ENCODE measurements around the gene AGAP1.

The AGAP1 gene

GRCh38 chr2:236122236-236122635 lies 628.4 kb downstream of the AGAP1 start:
- TF ChIP-seq CTCF (IDR thresholded peaks at IDR 0.05; ENCODE audit: low read depth, low read length, missing control alignments), result no peak
- H3K4me3 ChIP-seq (ENCODE audit: low read depth, low read length), result no peak overlapping the region
- no peak for DNase-seq (ENCODE audit: low read depth)

DNA sequence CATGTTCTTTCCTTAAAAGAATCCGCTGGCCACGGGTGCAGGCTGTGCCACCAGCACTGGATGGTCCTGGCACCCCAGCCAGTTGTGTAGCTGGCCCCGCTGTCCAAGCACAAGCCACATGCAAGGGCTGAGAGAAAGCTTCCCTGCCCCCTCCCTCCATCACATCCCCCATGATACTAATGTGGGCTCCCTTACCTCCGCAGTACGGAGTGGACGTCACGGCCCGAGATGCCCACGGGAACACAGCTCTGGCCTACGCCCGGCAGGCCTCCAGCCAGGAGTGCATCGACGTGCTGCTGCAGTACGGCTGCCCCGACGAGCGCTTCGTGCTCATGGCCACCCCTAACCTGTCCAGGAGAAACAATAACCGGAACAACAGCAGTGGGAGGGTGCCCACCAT lies 629.9 kb downstream of the AGAP1 start:
- no peak for TF ChIP-seq CTCF (IDR thresholded peaks at IDR 0.05; ENCODE audit: low read depth, low read length, missing control alignments)
- H3K4me3 ChIP-seq (ENCODE audit: low read depth, low read length), result no peak overlapping the region
- DNase-seq (ENCODE audit: low read depth), result no peak

DNA sequence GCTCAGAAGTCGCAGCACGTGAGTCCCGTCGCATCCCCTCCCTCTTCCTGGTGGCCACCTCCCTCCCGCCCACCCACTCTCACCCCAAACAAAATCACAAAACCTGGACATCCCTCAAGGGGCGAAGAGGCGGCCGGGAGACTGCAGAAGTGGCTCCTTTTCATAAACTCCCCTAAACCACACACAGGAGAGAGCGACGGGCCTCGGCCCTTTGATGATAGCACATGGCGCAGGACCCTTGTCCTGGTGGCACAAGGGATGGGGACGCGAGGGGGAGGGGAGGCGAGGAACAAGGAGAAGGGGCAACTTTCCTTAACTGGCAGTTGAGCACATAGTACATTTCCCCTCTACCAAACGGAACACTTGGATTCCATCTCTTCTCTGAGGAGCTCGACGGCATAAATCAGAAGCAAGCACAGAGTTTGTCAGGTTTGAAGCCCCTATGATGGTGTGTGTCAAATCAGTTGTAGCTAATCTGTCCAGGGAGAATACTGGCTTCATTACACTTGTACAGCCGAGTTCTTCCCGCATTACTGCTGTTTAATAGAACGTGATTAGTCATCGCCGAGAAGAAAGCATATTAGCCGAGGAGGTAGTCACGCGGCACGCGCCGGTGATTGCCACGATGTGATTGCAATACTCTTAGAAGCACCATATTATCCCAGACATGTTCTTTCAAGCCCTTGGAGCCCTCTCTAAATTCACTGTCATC lies 630.5 kb downstream of the AGAP1 start:
- no peak for TF ChIP-seq CTCF (IDR thresholded peaks at IDR 0.05; ENCODE audit: low read depth, low read length, missing control alignments)
- H3K4me3 ChIP-seq (ENCODE audit: low read depth, low read length), result no peak overlapping the region
- DNase-seq (ENCODE audit: low read depth), result no peak

- no peak for DNase-seq (ENCODE audit: low read depth)
- H3K4me3 ChIP-seq (ENCODE audit: low read depth, low read length), result no peak overlapping the region
- TF ChIP-seq CTCF (IDR thresholded peaks at IDR 0.05; ENCODE audit: low read depth, low read length, missing control alignments), result no peak
Observed at GRCh38 chr2:236125541-236125940, 631.7 kb downstream of the AGAP1 start.

- H3K4me3 ChIP-seq (ENCODE audit: low read depth, low read length), result no peak overlapping the region
- TF ChIP-seq CTCF (IDR thresholded peaks at IDR 0.05; ENCODE audit: low read depth, low read length, missing control alignments), result no peak
- no peak for DNase-seq (ENCODE audit: low read depth)
Observed at GRCh38 chr2:236127010-236127409, 633.2 kb downstream of the AGAP1 start.

- TF ChIP-seq CTCF (IDR thresholded peaks at IDR 0.05; ENCODE audit: low read depth, low read length, missing control alignments), result no peak
- H3K4me3 ChIP-seq (ENCODE audit: low read depth, low read length), result no peak overlapping the region
- DNase-seq (ENCODE audit: low read depth), result no peak
Observed at GRCh38 chr2:236128321-236128720, 634.5 kb downstream of the AGAP1 start.

GRCh38 chr2:236129935-236130334 lies 636.1 kb downstream of the AGAP1 start:
- no peak for TF ChIP-seq CTCF (IDR thresholded peaks at IDR 0.05; ENCODE audit: low read depth, low read length, missing control alignments)
- DNase-seq (ENCODE audit: low read depth), result no peak

More at GRCh38 chr2:236129935-236130334, 636.1 kb downstream of the AGAP1 start:
- H3K4me3 ChIP-seq (ENCODE audit: low read depth, low read length), result no peak overlapping the region

Data from GM12864 (cell line).